Esophagus squamous epithelium (tissue), 4 donors: ENCODE data around the gene PFKP.

ENCODE experiments used
- POLR2A ChIP-seq, 4 donors: fragments of 450-650 bp; IDR thresholded peaks; one replicate each; pipeline ENCODE4 v1.6.1; 2017; ENCODE audit warnings: antibody characterized with exemption in 4 of 4, mild to moderate bottlenecking in 4 of 4, moderate library complexity in 3 of 4
- TF ChIP-seq, protein P1 (sequence below), 6 experiments: fragments of 450-650 bp in 4 of 6; fragments of 200-600 bp in 2 of 6; sonication (generic) in 2 of 6; IDR thresholded peaks; one replicate each; pipeline ENCODE4 v1.5.1; 2016 to 2019; ENCODE audit warnings: antibody characterized with exemption in 6 of 6, mild to moderate bottlenecking in 4 of 6, moderate library complexity in 4 of 6

DNA sequence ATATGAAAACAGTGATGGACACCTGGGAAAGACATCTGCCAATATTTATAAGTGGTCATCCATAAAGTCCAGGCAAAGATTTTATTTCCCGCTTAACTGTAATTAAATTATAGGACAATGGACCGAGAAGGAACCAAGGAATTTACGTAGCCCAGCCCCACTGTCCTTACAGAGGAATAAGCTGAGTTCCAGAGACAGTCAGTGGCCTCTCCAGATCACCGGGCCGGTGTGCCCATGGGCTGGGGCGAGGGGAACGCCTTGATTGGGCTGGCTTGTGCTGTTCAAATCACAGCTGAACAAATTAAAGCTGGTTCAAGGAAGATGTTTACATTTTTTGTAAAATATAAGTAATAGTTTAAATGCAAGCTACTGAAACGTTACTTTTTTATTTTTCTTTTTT is 40.7 kb downstream of the PFKP start:
- TF ChIP-seq, protein P1, sequence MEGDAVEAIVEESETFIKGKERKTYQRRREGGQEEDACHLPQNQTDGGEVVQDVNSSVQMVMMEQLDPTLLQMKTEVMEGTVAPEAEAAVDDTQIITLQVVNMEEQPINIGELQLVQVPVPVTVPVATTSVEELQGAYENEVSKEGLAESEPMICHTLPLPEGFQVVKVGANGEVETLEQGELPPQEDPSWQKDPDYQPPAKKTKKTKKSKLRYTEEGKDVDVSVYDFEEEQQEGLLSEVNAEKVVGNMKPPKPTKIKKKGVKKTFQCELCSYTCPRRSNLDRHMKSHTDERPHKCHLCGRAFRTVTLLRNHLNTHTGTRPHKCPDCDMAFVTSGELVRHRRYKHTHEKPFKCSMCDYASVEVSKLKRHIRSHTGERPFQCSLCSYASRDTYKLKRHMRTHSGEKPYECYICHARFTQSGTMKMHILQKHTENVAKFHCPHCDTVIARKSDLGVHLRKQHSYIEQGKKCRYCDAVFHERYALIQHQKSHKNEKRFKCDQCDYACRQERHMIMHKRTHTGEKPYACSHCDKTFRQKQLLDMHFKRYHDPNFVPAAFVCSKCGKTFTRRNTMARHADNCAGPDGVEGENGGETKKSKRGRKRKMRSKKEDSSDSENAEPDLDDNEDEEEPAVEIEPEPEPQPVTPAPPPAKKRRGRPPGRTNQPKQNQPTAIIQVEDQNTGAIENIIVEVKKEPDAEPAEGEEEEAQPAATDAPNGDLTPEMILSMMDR (IDR thresholded peaks at IDR 0.05), result no peak
- no peak for TF ChIP-seq POLR2A (IDR thresholded peaks at IDR 0.05)
